NCI-H524 (cell line): ENCODE data around the gene CYP19A1.
"Not testable (repeated sequence)": the region's sequence is repeated elsewhere in the genome, so short reads cannot be mapped to it uniquely, and the experiment has no call there.

ENCODE experiments used
- DNase-seq, 2 experiments: peaks; one replicate each; lab custom pipeline; 2025; lab: John Stamatoyannopoulos, UW

The CYP19A1 gene

GRCh38 chr15:51205050-51205975, 133.1 kb downstream of the CYP19A1 start:
- DNase-seq = no peak

GRCh38 chr15:51203797-51204196, 134.6 kb downstream of the CYP19A1 start:
- no peak for DNase-seq

DNA sequence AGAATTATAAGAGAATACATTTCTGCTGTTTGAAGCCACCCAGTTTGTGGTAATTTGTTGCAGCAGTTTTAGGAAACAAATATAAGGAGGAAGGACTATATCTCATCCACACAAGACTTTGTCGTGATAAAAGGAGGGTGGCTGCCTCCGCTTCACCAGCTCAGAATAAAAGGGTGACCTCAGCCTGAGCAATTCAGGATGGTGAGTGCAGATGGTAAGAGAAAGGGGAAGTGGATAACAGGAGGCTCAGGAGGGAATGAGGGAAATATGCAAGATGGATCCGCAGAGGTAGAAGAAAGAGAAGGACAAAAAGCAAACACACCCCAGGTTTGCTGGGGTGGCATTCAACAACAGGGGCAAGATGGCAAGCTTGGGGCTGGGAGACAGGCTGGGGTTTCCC, 135.6 kb downstream of the CYP19A1 start:
- no peak for DNase-seq

- DNase-seq = no peak
Observed at GRCh38 chr15:51201581-51201980, 136.8 kb downstream of the CYP19A1 start.

DNA sequence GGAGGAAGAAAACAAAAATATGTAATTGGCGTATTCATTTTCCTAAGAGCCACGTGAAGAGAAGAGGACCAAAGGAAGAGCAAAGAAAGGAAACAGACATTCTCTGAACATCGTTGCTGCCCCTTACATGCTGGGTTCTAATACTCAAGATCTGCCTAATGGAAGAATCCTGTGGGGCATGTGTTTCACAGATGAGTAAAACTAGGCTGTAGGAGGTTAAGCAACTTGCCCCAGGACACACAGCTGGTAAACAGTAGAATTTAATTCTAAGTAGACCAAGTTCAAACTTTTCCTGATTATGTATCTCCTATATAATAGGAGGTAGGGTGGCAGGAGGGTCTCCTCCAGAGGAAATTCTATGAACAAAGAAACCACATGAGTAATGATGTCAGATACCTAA, 137.6 kb downstream of the CYP19A1 start:
- no peak for DNase-seq

DNA sequence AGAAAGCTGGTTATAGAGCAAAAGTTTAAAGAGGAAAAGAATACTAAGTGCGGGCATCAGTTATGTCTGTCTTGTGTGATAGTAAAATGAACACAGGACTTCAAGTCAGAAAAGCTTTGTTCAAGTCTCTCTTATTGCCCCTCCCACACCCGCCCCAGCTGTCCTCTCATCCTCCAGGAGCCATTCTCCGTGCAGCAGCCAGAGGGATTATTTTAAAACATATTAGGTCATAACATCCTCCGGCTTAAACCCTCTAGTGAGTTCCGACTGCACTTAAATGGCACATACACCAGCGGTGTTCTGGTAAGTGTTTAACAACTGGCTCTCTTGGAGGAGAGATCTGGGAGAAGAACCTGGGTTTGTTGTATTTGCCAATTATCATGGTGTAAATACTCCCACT, 138.9 kb downstream of the CYP19A1 start:
- DNase-seq = peak; percentile 65 to 93

DNA sequence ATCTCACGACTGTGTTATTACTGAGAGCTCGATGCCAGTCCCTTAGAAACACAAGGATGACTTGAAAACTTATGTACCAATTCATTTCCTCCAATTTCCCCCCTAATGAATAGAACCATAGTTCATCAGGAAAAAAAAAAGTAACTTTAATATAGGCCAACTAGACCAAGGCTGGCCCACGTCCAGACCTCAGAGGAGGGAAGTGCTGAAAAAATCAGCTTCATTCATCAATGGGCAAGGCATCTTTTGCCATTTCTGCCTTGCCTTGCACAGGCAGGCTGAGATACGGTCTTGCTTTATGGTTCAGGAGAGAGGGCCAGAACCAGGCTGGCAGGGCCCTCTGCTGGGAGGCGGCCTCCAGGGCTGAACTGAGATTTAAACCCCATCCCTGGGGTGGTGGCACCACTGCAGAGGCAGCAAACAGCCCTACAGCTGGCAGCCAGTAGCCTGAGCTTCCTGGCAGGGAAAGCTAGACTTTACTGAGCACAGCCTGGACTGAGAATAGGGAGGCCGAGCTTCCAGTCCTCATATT, 139.6 kb downstream of the CYP19A1 start:
- no peak for DNase-seq

DNA sequence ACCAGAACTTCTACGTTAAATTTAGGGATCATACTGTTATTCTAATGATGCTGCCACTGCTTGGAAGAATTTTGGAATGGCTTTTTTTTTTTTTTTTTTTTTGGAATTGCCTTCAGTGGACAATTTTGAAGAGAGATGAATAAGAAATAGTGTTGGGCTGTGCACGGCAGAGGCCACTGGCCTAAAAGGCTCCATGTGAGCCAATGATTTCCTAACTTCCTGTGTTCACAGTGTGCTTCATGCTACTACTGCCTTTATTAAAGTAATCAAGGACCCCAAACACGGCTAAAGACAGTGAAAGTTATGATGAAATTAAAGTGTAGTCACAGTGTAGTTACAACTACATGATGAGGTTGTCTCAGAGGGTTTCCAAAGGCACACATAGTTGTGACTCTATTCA, 142.9 kb downstream of the CYP19A1 start:
- DNase-seq = no peak

GRCh38 chr15:51193979-51194378, 144.4 kb downstream of the CYP19A1 start:
- no peak for DNase-seq

GRCh38 chr15:51193526-51193925, 144.9 kb downstream of the CYP19A1 start:
- no peak for DNase-seq

DNA sequence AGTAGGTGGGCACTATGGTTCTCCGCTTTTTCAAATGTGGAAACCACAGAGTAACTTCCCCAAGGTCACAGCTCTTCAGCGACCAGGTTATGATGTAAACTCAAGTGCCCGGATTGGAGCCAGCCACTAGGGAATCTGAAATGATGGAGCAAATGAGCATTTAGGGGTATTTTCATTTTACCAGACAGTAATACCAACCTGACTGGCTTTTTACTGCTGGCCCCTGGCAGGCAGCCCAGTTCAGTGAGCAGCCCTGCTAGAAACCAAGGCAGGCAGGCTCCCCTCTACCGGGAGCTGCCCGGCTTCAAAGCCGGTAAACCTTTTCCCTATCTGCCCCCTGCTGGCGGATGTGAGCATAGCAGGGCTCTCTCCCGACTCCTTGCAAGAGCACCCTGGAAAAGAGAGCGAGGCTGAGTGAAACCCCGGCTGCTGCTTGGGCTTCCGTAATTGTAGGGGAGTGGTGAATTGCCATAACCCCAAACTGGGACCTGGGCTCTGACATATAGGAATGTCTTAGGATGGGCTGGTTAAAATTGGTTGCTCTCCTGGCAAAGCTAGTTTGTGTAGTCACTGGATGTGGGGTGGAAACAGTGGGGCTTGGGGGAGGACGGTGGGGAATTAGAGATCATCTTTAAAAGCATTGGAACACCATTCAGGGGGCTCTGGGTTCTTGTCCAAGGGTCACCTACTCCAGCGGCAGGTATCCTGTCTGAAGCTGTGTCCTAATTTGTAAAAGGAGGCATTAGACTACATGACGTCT, 145.7 kb downstream of the CYP19A1 start:
- peak; percentile 69 to 84 for DNase-seq

- DNase-seq = no peak
Observed at GRCh38 chr15:51191766-51192165, 146.6 kb downstream of the CYP19A1 start.

- no peak for DNase-seq
Observed at GRCh38 chr15:51191072-51191670, 147.2 kb downstream of the CYP19A1 start.

GRCh38 chr15:51190424-51191068, 147.8 kb downstream of the CYP19A1 start:
- DNase-seq = no peak

DNA sequence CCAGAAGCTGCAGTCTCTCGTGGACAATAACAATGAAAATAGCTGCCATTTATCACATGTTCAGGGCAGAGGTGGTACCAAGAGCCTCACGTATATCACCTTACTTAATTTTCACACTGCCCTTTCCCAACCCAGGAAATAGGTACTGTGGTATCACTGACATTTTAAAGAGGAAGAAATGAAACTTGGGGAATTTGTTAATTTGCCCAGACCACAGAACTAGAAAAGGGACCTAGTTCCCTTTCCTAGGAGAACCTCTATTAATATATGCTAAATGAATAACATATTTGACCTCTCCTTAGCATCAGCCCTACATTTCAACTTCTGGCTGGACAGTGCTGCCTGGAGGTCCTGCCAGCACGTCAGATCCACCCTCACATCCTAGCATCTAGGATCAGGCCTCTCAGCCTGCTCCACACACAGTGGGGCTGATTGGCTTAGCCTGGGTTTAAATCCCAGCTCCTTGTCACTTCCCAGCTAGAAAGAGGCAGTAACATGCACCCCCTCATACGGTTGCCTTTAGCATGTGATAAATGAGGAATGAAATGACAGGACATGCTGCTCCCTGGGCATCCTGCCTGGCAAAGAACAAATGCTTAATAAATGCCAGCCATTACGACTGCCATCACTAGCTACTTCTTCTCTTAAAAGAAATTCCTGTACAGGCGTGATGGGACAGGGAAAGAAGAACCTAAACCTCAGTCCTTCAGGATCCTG, 148.6 kb downstream of the CYP19A1 start:
- no peak for DNase-seq

- DNase-seq = not testable (repeated sequence)
Observed at GRCh38 chr15:51188791-51189190, 149.6 kb downstream of the CYP19A1 start.

DNA sequence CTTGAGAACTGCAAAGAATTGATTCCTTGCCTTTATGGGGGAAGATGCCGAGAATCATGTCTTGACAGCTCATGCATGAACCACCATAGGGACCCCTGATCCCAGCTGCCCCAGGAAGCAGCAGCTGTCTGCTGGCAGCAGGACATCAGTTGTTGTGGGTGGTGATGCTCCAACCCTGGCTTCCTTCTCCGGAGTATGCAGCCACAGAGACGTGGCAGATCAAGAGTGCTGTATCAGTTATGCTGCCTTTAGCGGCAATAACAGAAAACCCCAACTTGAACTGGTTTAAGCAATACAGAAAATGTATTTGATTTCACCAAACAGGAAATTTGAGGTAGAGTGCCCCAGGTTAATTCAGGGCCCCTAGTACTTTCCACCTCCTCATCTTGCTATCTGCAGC, 151.5 kb downstream of the CYP19A1 start:
- no peak for DNase-seq

DNA sequence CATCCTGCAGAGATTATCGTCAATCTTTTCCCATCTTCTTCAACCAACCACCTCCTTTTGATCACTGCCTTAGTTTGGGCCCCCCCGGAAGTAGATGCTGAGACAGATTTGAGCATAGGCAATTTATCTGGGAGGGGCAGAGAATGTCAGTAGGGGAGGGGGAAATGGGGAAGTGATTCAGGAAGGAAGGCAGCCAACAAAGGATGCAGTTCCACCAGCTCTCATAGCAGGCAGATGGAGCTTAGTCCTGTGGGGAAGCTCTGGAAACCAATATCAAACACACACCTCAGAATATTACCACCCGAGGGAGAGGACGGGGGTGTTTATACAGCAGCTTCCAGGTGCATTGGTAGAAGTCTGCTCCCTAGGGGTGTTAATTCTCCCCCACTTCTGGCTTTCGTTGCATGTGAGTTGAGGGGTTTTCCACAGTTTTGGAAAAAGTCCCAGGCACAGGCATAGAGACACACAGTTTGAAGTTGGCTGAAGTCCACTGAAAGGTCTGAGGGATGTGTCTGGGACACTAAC, 152.2 kb downstream of the CYP19A1 start:
- no peak for DNase-seq

DNA sequence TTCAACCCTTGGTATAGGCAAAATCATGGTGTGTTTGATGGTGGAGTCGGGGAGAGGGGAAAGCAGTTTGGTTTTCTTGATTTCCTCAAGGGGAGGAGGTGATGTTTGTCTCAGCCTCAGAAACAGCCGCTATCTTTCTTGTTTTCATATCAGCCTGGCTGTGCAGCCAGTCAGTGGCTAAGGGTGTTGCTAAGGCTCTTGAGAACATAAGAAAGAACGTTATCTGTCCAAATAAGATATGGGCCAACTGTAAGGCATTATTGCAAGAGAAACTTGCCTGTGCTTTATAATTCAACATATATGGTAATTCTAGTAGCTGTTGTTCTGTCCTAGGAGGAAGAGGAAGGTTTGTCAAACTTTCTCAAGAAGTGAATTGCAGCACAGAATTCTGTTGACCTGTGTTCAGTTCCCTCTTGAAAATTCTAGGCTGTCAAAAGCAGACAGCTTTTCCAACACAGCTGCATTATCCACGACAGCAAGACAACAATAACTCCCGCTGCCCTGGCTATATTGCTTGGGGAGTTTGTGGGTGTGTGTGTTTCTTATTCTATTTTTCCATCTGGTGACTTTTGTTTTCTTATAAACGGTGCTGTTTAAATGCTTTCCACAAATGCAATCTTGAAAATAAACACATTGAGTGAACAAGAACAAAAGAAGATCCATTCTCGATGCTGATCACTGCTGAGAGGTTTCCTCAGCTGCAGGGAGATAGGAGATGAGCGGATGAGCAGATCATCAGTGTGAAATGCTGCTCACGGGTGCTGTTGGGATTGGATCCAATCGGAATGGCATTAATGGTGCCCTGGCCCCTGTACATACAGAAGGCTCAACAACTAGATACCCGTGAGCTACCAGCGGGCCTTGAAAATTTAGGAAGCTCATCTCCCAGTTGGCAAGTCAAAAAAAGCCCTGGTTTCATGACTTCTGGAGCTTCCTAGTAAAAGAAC, 152.9 kb downstream of the CYP19A1 start:
- no peak for DNase-seq

DNA sequence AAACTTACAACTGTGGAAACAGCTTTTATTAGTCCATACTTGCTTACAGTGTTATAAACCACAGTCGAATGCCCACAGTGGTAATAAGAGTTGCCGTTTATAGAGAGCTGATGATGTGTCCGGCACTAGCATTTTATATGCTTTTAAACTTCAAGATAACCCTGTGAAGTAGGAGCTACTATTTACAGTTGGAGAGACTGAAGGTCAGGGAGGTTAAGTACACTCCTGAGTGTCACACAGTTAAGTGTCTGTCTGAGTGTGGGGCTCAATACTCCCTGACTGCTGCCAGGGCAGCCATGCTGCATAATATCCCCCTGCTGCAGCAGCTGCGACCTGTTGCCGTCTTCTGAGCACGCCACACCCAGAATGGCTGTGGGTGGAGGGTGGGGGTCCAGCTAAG, 153.8 kb downstream of the CYP19A1 start:
- no peak for DNase-seq
